Psoas muscle (tissue), 8 donors: ENCODE results near the gene KPNA6. TPM values are rescaled to one million over a fixed set of nuclear protein-coding genes. Genes with fewer than 3 reads are reported as not detected.

ENCODE experiments used
- ATAC-seq, 4 donors: fragments of 200-7000 bp; cut with Tn5 transposase; one replicate each; pipeline ENCODE4 v1.9.1; 2020; ENCODE audit warnings: moderate library complexity in 3 of 4, mild to moderate bottlenecking in 2 of 4
- DNase-seq, 2 donors: peaks; one replicate each; pipeline ENCODE4 v3.0.0-alpha.2; 2020
- H3K27ac ChIP-seq: fragments of 200-600 bp; one replicate; pipeline ENCODE4 v1.8.0; 2022
- H3K27me3 ChIP-seq, 3 donors: fragments of 200-600 bp in 1 of 3; one replicate each; pipeline versions ENCODE4 v1.6.1 to v1.8.0; 2013 to 2022; ENCODE audit warnings: low read length in 2 of 3, mild to moderate bottlenecking in 2 of 3, moderate library complexity in 1 of 3; ENCODE audit not compliant: insufficient read depth in 3 of 3
- H3K36me3 ChIP-seq, 2 donors: fragments of 200-600 bp in 1 of 2; one replicate each; pipeline versions ENCODE4 v1.6.1 to v1.8.0; 2013 to 2022; ENCODE audit warnings: low read depth in 1 of 2, mild to moderate bottlenecking in 1 of 2, moderate library complexity in 1 of 2; ENCODE audit not compliant: insufficient read depth in 1 of 2
- H3K4me1 ChIP-seq: fragments of 200-600 bp; one replicate; pipeline ENCODE4 v1.8.0; 2022
- H3K4me3 ChIP-seq: fragments of 200-600 bp; one replicate; pipeline ENCODE4 v1.8.0; 2022; ENCODE audit warnings: mild to moderate bottlenecking
- H3K9me3 ChIP-seq: fragments of 200-600 bp; one replicate; pipeline ENCODE4 v1.8.0; 2022
- WGBS, 3 donors: extraction: QIAGEN DNeasy Blood & Tissue Kit; methylation state at CpG; one replicate each; pipeline versions ENCODE4 v1.1.6 to v1.1.7; 2013; 5-methylcytosine and 5-hydroxymethylcytosine counted together
- intact Hi-C, 2 donors: fragments of 100-400 bp; cut with DNase I; formaldehyde crosslinking; loops; one replicate each; pipeline versions ENCODE4 v1.11.0 to v1.14.2; 2022
- polyA plus RNA-seq, 3 donors: library from polyadenylated mRNA; stranded (reverse); fragments of 200-250 nt; gene quantifications; one replicate each; pipeline ENCODE4 v1.2.3, GENCODE V29; 2013
- total RNA-seq, 4 donors: library from RNA; stranded (reverse); fragmentation: NEBNext Ultra II Directional in 2 of 4; extraction: Animal tissue kit (Norgen Biotek cat#: 25700) in 2 of 4; gene quantifications; one replicate each; pipeline versions ENCODE4 v1.2.1 to v1.2.4, GENCODE V29; 2021 to 2023
- TF ChIP-seq, protein P1 (sequence below): fragments of 200-600 bp; IDR thresholded peaks from one replicate; pipeline ENCODE4 v1.8.0; 2022; ENCODE audit warnings: antibody characterized with exemption
- donor health status: healthy with polysubstance abuse.
- donor health status: DM: no; HTN: no; CAD: no; lungs with moderate emphysema.
- donor health status: Bipolar disorder and iron deficiency.
- donor health status: healthy.
- donor health status: DM: yes; HTN: yes; CAD: no.
- donor health status: DM: no; HTN: no; CAD: no.
- donor health status: DM: no; HTN: no; CAD: no.
- donor health status: DM: yes; HTN: yes; CAD: no.

The KPNA6 gene
- total and polyA plus RNA-seq, 7 donors, result 13.4 to 98.3 (median 67.4) TPM

DNA sequence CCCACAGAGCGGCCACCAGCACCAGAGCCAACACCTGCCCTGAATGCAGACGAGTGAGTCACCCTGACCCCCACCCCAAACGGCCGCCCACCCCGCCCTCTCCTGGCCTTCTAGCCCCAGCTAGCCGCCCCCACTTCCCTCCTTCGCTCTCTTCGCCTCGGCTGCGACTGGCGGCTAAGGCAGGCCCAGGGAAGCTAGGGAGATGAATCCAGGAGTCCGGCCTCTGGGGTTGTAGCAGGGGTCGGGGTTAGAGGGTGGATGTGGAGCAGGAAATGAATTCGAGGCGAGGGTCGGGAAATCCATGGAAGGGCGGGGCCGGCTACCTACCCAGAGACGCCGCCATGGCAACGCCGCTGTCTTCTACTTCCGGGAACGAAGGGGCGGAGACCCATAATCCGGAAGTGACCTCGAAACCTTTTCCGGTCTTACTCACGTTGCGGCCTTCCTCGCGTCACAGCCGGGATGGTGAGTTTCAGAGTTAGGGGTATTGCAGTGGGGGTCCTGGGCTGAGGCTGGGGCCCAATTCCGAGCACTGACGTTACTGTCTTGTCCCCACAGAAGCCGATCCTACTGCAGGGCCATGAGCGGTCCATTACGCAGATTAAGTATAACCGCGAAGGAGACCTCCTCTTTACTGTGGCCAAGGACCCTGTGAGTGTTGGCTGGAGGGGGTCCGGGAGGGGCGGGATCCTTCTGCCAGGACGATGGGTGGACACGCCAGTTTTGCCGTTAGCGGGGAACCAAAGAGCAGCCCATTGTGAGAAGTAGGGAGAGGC, 114.3 kb downstream of the KPNA6 start, which contains the start of the genes EIF3I and TMEM234:
Gene EIF3I (plus strand): TSS at position 428 of the 776 bp plus-strand sequence. CDS start 35 bp downstream, at position 463.
Gene TMEM234 (minus strand): TSS at position 374 of the 776 bp plus-strand sequence. CDS start 31 bp downstream, at position 343.
- Histone ChIP-seq H3K4me3 (peak within 1 kb of the TSS; percentile 95), H3K27me3 (no peaks in the 10 kb centered on the region), H3K4me1 (peaks cover 25% of the 10 kb centered on the region), H3K27ac (peak within 1 kb of the TSS; percentile 96), H3K36me3 (peaks cover 3 to 67% of the 10 kb centered on the region in 2 donors), H3K9me3 (no peaks in the 10 kb centered on the region)
- intact Hi-C loops, result no loop called here
- 0% methylated on average over 43 to 46 of the region's 46 CpGs for WGBS, 3 donors
- TF ChIP-seq, protein P1, sequence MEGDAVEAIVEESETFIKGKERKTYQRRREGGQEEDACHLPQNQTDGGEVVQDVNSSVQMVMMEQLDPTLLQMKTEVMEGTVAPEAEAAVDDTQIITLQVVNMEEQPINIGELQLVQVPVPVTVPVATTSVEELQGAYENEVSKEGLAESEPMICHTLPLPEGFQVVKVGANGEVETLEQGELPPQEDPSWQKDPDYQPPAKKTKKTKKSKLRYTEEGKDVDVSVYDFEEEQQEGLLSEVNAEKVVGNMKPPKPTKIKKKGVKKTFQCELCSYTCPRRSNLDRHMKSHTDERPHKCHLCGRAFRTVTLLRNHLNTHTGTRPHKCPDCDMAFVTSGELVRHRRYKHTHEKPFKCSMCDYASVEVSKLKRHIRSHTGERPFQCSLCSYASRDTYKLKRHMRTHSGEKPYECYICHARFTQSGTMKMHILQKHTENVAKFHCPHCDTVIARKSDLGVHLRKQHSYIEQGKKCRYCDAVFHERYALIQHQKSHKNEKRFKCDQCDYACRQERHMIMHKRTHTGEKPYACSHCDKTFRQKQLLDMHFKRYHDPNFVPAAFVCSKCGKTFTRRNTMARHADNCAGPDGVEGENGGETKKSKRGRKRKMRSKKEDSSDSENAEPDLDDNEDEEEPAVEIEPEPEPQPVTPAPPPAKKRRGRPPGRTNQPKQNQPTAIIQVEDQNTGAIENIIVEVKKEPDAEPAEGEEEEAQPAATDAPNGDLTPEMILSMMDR, result no peak
- peak; percentile 91 to 95 for DNase-seq
- ATAC-seq, result peak; percentile 93 to 98 (median 98)

DNA sequence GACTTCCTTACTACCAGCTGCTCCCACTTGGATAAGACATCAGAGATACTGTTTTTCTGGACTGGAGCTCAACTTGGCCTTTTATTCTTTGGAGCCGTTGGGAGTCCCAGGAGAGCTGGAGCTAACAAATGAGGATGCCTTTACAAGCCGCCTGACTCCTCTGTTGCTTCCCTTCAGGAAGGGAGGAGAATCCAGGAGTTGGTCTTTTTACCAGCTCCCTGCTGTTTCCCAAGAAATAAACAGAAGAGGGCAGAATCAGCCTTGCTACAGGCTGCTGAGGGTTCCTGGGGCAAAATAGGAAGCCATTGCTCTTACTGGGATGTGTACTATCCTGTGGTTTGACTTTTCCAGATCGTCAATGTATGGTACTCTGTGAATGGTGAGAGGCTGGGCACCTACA, 115.8 kb downstream of the KPNA6 start:
- WGBS, 3 donors, result 40 to 49% (median 49%) methylated on average over 3 of the region's 3 CpGs
- no peaks in the 10 kb centered on the region for H3K9me3 ChIP-seq
- intact Hi-C loops, result no loop called here
- H3K4me1 ChIP-seq, result peaks cover 25% of the 10 kb centered on the region
- H3K27ac ChIP-seq, result no peak overlapping the region
- TF ChIP-seq, protein P1, result no peak
- ATAC-seq (no peak), DNase-seq (no peak)
- H3K4me3 ChIP-seq, result peak overlapping the region; percentile 95
- no peaks in the 10 kb centered on the region for H3K27me3 ChIP-seq
- H3K36me3 ChIP-seq, result peaks cover 13 to 72% of the 10 kb centered on the region in 2 donors

DNA sequence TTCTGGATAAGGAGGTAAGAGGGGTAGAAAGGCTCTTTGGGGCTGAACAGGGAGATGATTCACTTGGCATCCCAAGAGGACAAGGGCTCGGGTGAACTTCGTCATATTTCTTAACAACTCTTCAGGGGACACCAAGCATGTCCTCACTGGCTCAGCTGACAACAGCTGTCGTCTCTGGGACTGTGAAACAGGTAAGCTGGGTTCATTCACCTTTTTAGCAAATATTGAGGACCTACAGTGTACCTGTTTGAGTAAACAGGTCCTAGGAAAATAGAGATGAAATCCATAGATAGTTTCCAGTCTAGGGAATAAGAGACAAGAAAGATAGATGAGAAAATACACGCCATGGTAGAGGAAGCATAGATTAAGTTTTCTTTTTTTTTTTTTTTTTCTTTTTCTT, 116.4 kb downstream of the KPNA6 start:
- no peak overlapping the region for H3K27ac ChIP-seq
- intact Hi-C loops, result no loop called here
- 84 to 87% (median 85%) methylated on average over 4 of the region's 4 CpGs for WGBS, 3 donors

More for the DNA sequence above, 116.4 kb downstream of the KPNA6 start:
- no peak for DNase-seq
- H3K27me3 ChIP-seq, result no peaks in the 10 kb centered on the region
- ATAC-seq, result no peak
- peaks cover 25% of the 10 kb centered on the region for H3K4me1 ChIP-seq
- no peaks in the 10 kb centered on the region for H3K9me3 ChIP-seq
- H3K36me3 ChIP-seq, result peaks cover 13 to 76% of the 10 kb centered on the region in 2 donors
- TF ChIP-seq, protein P1, result no peak
- no peak overlapping the region for H3K4me3 ChIP-seq

Other genes with a start within 250 kb of the KPNA6 start
- 100 to 1,000 TPM; 290 to 532 (median 433) TPM for gene PTP4A2, start 169.7 kb upstream of the KPNA6 start, total RNA-seq
- gene PTP4A2, start 169.7 kb upstream of the KPNA6 start, polyA plus RNA-seq, result 100 to 1,000 TPM; 246 to 729 (median 300) TPM
- gene KHDRBS1, start 94.2 kb upstream of the KPNA6 start, total RNA-seq, result 10 to 100 TPM; 46.5 to 64.5 (median 56.1) TPM
- gene KHDRBS1, start 94.2 kb upstream of the KPNA6 start, polyA plus RNA-seq, result 10 to 100 TPM; 30.6 to 40.4 (median 38.5) TPM
- gene TMEM39B, start 35.1 kb upstream of the KPNA6 start, total RNA-seq, result 10 to 100 TPM in 2 of 4 donors, 1 to 10 TPM in 2; 7.2 to 11.5 (median 9.6) TPM
- 1 to 10 TPM; 4.7 to 6.3 (median 5.6) TPM for gene TMEM39B, start 35.1 kb upstream of the KPNA6 start, polyA plus RNA-seq
- gene TXLNA, start 71.6 kb downstream of the KPNA6 start, total RNA-seq, result 10 to 100 TPM; 12.9 to 21.5 (median 19.7) TPM
- 10 to 100 TPM in 2 of 3 donors, 1 to 10 TPM in 1; 8.0 to 15.7 (median 12.6) TPM for gene TXLNA, start 71.6 kb downstream of the KPNA6 start, polyA plus RNA-seq
- gene CCDC28B, start 92.5 kb downstream of the KPNA6 start, total RNA-seq, result 10 to 100 TPM; 38.7 to 69.2 (median 51.3) TPM
- 10 to 100 TPM; 22.2 to 63.6 (median 44.3) TPM for gene CCDC28B, start 92.5 kb downstream of the KPNA6 start, polyA plus RNA-seq
- gene IQCC, start 97.6 kb downstream of the KPNA6 start, total RNA-seq, result 1 to 10 TPM in 1 of 4 donors, under 1 TPM in 3; 0.24 to 1.1 (median 0.59) TPM
- 1 to 10 TPM in 1 of 3 donors, under 1 TPM in 2; 0.46 to 1.2 (median 0.69) TPM for gene IQCC, start 97.6 kb downstream of the KPNA6 start, polyA plus RNA-seq
- gene DCDC2B, start 101.0 kb downstream of the KPNA6 start, total RNA-seq, result not detected
- gene DCDC2B, start 101.0 kb downstream of the KPNA6 start, polyA plus RNA-seq, result under 1 TPM in 1 of 3 donors, not detected in 2; 0.04 TPM
- 1 to 10 TPM; 2.6 to 7.7 (median 4.5) TPM for gene TMEM234, start 114.3 kb downstream of the KPNA6 start, total RNA-seq
- gene TMEM234, start 114.3 kb downstream of the KPNA6 start, polyA plus RNA-seq, result 1 to 10 TPM; 4.6 to 9.8 (median 7.1) TPM
- gene EIF3I, start 114.4 kb downstream of the KPNA6 start, total RNA-seq, result 100 to 1,000 TPM; 174 to 238 (median 189) TPM
- 100 to 1,000 TPM; 260 to 506 (median 336) TPM for gene EIF3I, start 114.4 kb downstream of the KPNA6 start, polyA plus RNA-seq
- 1 to 10 TPM; 2.0 to 6.2 (median 3.3) TPM for gene FAM167B, start 139.2 kb downstream of the KPNA6 start, total RNA-seq
- gene FAM167B, start 139.2 kb downstream of the KPNA6 start, polyA plus RNA-seq, result 1 to 10 TPM; 3.1 to 5.2 (median 3.7) TPM
- gene LCK, start 143.2 kb downstream of the KPNA6 start, total RNA-seq, result under 1 TPM; 0.77 to 0.89 (median 0.82) TPM
- gene LCK, start 143.2 kb downstream of the KPNA6 start, polyA plus RNA-seq, result under 1 TPM; 0.10 to 0.27 (median 0.26) TPM
- gene HDAC1, start 184.0 kb downstream of the KPNA6 start, total RNA-seq, result 10 to 100 TPM; 11.8 to 17.2 (median 14.6) TPM
- gene HDAC1, start 184.0 kb downstream of the KPNA6 start, polyA plus RNA-seq, result 10 to 100 TPM; 13.8 to 23.1 (median 17.0) TPM
- 1 to 10 TPM; 5.6 to 9.5 (median 8.8) TPM for gene MARCKSL1, start 228.2 kb downstream of the KPNA6 start, total RNA-seq
- 10 to 100 TPM in 2 of 3 donors, 1 to 10 TPM in 1; 9.4 to 12.9 (median 12.2) TPM for gene MARCKSL1, start 228.2 kb downstream of the KPNA6 start, polyA plus RNA-seq